GM21723 (cell line): Measurements from ENCODE around the gene CPSF6.
"Not testable (repeated sequence)": the region's sequence is repeated elsewhere in the genome, so short reads cannot be mapped to it uniquely, and the experiment has no call there.

Experiments
- ATAC-seq: cut with Tn5 transposase; IDR thresholded peaks from one replicate; pipeline ENCODE4 v1.9.1; 2021; ENCODE audit warnings: mild to moderate bottlenecking, moderate library complexity; ENCODE audit not compliant: unreplicated experiment

Gene CPSF6

GRCh38 chr12:69239352-69239921 is at the start of gene CPSF6:
CPSF6 (plus strand) TSS chr12:69239569; CDS start chr12:69239647, 78 bp downstream.
- peak; percentile 89 for ATAC-seq

GRCh38 chr12:69196302-69197288 is 42.8 kb upstream of the CPSF6 start:
- no peak for ATAC-seq

DNA sequence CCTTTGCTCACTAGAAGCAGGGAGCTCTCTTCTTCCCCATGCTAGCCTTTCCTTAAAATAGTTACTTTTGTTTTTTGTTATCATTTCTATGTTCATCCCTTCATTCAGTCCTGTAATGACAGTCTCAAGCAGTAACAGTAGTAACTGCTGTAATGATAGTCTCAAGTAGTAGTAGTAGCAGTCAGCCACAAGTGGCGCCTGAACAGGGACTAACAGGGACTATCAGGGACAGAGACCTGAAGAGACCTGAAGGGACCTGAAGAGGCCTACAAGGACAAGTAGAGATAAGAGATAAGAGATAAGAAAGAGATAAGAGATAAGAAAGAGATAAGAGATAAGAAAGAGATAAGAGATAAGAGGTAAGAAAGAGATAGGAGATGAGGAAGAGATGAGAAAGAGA is 39.4 kb upstream of the CPSF6 start:
- not testable (repeated sequence) for ATAC-seq

GRCh38 chr12:69204191-69204590 is 35.2 kb upstream of the CPSF6 start:
- ATAC-seq: no peak

DNA sequence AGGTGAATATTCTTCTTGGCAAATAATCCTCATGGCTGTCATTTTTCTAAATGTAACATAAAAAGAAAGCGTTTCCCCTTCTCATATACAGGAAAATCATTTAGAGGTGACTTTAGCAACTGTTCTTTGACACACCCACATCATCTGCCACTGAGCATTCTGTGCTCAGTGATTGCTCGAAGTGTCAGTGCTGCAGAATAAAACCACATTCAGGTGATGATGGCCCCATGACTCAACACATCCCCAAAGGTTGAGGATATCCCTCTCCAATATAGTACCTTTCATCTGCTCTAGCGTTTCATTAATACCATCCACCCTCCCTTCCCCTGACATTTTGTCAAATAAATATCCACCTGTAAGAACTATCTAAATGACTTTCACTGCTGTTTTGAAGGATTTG is 28.7 kb upstream of the CPSF6 start:
- ATAC-seq: no peak

GRCh38 chr12:69211160-69211559 is 28.2 kb upstream of the CPSF6 start:
- no peak for ATAC-seq

DNA sequence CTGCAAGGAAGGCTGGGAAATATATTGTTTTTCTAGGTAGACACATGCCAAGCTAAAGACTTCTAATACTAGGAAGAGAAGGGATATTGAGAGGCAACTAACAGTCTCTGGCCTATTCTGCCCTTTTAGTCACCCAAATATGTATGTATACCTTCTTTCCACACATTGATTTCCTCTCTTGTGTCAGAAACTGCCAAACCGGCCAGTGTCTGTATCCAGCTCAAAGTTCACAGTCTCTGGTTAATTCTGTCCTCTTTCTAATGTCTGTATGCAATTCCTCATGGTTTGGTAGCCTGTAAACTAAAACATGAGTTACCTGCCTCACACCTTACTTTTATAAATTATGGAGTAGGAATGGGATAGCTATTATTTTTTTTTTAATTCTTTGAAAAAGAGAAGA is 25.2 kb upstream of the CPSF6 start:
- ATAC-seq: no peak

DNA sequence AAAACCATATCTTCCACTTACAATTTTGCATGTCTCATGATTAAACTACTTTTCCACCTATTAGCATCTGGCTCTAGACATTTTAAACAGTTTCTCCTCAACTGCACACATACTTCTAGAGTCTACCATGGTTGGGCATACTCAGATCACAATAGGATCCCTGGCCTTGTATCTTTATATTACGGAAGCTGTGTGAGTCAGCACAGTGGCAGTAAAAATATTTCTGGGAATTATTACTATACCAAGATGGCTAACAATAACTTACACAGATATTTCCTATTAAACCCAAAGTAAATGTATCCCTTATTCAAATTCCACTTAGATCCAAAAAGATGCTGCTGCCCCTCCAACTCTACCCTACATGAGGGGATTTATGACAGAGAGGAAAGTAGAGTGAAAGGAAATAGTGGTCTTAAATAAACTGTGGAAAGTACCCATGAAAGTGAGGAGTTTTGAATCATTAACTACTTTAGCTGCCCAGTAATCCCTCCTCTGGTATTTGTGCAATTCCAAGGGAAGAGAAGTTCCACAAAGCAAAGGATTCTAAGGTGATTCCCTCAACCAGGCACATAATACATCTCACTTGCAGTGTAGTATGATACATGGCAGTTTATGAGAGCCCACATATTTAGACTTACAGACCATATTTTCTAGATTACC is 14.0 kb upstream of the CPSF6 start:
- no peak for ATAC-seq

- no peak for ATAC-seq
Measured at GRCh38 chr12:69231479-69231878, 7.9 kb upstream of the CPSF6 start.

GRCh38 chr12:69238589-69239351 is 599 bp upstream of the CPSF6 start:
- peak; percentile 5 for ATAC-seq

DNA sequence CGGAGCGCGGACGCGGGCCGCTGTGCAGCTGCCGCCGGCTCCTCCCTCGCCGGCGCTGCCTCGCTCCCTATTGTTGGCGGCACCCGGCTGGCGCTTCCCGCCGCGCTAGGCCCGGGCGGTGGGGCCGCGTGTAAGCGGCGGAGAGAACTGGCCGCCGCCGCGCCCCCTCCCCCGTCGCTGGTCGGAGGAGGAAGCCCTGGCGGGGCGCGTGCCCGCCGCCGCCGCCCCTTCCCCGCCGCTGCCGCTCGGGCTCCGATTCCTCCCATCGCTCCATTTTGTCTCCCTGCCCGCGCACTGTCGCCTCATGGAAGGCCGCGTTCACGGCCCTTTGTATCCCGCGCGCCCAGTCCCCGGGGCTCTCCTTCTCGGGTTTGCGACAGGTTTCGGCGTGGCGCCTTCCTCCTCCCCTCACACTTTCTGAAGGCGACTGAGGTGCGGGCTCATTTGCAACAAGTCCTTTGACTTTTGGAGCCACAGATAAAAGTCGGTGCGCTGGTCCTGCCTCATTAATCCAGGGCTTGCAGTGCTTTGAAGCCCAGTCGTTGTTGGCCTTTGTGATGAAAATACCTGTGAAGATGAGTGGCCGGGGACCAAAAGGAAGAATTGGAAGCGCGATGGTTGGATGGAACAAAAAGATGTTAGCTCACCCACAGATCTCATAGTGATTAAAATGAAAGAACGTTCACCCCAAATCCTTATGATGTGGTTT is 707 bp downstream of the CPSF6 start:
- ATAC-seq: peak; percentile 36

- no peak for ATAC-seq
Measured at GRCh38 chr12:69240631-69240995, 1.2 kb downstream of the CPSF6 start.

DNA sequence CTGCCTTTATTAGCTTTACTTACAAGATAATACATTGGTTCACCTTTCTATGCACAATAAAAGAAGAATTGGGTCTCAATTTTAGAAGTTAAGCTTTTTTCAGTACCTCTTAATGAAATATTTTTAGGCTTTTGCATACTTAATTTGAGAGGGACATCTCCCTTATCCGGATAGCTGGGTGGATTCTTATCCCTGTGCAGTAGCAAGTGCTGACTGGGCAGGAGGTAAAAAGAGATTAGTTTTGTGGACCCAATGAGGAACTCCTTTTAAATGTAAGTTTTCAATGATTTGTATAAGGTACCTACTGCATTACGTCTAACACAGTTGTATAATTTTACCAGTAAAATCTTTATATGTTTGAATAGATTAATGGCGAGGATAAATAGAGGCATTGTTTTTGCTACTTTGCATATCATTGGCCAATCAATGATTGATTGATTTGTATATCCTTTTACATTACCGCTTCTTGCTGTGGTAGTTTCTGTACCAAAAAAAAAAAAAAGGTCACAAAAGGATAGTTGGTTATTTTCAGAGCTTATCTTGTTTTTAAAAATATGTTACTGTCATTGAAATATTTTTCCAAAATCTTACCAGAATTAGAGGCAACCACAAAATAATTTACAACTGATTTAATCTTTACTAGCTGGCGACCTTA is 2.2 kb downstream of the CPSF6 start:
- no peak for ATAC-seq

- ATAC-seq: peak; percentile 60
Measured at GRCh38 chr12:69243099-69244084, 4.0 kb downstream of the CPSF6 start.

DNA sequence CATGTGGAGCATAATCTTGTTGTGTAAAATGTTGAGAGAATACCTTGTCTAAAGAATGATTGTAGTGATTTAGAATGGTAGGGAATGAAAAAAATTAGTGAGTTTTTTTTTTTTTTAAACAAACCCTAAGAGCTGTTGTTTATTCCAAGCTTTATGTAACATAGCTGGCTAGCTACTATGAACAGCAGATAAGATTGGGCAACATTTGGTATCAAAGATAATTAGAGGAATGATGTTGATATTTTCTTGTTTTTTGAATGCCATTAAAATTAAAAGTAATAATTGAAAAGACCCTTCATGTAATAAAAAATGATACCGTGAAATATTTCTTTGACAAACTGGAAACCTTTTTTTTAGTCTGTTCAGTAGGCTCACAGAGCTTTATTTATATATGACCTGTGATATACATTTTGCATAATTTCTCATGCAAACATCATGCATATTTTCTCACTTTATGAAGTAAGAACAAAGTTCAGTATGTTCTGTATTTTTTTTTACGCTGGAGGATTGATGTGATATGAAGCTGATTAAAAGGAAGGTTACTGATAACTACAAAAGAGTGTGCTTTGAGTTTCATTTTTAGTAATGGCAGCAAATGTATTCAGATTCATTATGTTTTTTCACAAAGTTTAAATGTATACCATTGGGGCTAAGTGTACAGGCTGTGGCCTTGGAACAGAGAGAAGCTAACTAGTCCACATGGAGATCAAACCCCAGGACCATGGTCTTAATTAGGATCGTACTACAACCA is 8.1 kb downstream of the CPSF6 start:
- no peak for ATAC-seq

DNA sequence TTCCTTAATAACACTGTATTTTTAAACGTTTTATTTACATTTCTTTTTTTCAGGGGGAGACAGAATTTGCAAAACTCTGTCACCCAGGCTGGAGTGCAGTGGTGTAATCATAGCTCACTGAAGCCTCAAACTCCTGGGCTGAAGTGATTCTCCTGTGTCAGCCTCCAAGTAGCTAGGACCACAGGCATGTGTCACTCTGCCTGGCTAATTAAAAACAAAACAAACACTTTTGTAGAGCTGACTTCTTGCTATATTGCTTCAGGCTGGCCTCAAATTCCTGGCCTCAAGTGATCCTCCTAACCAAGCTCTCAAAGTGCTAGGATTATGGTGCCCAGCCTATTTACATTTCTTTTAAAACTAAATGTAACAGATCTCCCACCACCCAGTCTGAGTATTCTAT is 12.7 kb downstream of the CPSF6 start:
- no peak for ATAC-seq

GRCh38 chr12:69254046-69254445 is 14.7 kb downstream of the CPSF6 start:
- ATAC-seq: peak; percentile 65

DNA sequence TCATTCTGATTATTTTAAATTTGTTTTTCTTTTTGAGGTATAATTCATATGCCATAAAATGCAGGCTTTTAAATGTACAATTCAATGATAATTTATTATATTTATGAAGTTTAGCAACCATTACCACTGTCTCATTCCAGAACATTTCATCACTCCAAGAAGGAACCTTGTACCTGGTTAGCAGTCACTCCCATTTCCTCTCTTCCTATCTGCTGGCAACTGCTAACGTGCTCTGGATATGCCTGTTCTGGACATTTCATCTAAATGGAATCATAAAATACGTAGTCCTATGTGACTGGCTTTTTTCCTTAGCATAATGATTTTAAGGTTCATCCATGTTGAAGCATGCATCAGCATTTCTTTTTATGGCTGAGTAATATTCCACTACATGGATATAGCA is 15.5 kb downstream of the CPSF6 start:
- no peak for ATAC-seq
